ENCODE data around the gene RNF138.

DNA sequence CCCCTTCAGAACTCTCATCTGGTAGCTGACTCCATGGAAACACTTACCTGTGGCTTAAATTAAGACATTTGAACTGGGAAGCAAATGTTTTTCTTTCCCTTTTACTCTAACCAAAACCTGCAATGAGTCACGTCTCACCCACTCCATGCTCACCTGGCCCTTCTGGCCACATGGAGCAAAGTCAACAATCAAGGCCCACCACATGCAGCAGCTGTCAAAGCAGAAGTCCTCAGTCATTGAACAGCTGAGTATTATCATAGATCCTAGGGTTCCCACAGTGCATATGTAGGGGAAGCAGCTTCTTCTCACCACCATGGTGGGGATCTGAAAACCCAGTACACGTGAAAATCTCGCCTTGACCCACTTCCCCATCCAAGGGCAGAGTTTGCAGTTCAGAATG, 85.9 kb downstream of the RNF138 start:
- TF ChIP-seq, protein P1, sequence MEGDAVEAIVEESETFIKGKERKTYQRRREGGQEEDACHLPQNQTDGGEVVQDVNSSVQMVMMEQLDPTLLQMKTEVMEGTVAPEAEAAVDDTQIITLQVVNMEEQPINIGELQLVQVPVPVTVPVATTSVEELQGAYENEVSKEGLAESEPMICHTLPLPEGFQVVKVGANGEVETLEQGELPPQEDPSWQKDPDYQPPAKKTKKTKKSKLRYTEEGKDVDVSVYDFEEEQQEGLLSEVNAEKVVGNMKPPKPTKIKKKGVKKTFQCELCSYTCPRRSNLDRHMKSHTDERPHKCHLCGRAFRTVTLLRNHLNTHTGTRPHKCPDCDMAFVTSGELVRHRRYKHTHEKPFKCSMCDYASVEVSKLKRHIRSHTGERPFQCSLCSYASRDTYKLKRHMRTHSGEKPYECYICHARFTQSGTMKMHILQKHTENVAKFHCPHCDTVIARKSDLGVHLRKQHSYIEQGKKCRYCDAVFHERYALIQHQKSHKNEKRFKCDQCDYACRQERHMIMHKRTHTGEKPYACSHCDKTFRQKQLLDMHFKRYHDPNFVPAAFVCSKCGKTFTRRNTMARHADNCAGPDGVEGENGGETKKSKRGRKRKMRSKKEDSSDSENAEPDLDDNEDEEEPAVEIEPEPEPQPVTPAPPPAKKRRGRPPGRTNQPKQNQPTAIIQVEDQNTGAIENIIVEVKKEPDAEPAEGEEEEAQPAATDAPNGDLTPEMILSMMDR (IDR thresholded peaks at IDR 0.05): no peak
- TF ChIP-seq POLR2A (IDR thresholded peaks at IDR 0.05): no peak

All from uterus (tissue), 2 donors.